Type B pancreatic cell (in vitro differentiated cells): ENCODE results near the gene TMPRSS5. TPM values are rescaled to one million over a fixed set of nuclear protein-coding genes. Genes with fewer than 3 reads are reported as not detected.

Experiments used
- DNase-seq: peaks from one replicate; pipeline ENCODE4 v3.0.0; 2021; ENCODE audit warnings: mixed read lengths; ENCODE audit not compliant: unreplicated experiment; ENCODE audit errors: extremely low spot score
- H3K27ac Mint-ChIP-seq: 2 replicates; pipeline ENCODE4 v1.8.0; 2021; ENCODE audit warnings: mild to moderate bottlenecking, mixed read lengths
- H3K27me3 Mint-ChIP-seq: 2 replicates; pipeline ENCODE4 v1.8.0; 2021; ENCODE audit warnings: mixed read lengths
- H3K36me3 Mint-ChIP-seq: 2 replicates; pipeline ENCODE4 v1.8.0; 2021; ENCODE audit warnings: mixed read lengths
- H3K4me1 Mint-ChIP-seq: one replicate; pipeline ENCODE4 v1.8.0; 2021; ENCODE audit warnings: mixed read lengths; ENCODE audit not compliant: unreplicated experiment
- H3K4me3 Mint-ChIP-seq: 2 replicates; pipeline ENCODE4 v1.8.0; 2021; ENCODE audit warnings: mild to moderate bottlenecking, mixed read lengths
- H3K9me3 Mint-ChIP-seq: 2 replicates; pipeline ENCODE4 v1.8.0; 2021; ENCODE audit warnings: mixed read lengths
- total RNA-seq: library from RNA; stranded (reverse); gene quantifications from 2 replicates; pipeline ENCODE4 v1.2.1, GENCODE V29; 2021; ENCODE audit warnings: low replicate concordance
- TF ChIP-seq, protein P1 (sequence below): fragments of 200-600 bp; sonication (generic); conservative IDR thresholded peaks from 2 replicates; pipeline ENCODE4 v1.5.0; 2021; ENCODE audit warnings: antibody characterized with exemption, mild to moderate bottlenecking

Gene TMPRSS5
- total RNA-seq, 1 donor from 2014 or later = 2.6 TPM

DNA sequence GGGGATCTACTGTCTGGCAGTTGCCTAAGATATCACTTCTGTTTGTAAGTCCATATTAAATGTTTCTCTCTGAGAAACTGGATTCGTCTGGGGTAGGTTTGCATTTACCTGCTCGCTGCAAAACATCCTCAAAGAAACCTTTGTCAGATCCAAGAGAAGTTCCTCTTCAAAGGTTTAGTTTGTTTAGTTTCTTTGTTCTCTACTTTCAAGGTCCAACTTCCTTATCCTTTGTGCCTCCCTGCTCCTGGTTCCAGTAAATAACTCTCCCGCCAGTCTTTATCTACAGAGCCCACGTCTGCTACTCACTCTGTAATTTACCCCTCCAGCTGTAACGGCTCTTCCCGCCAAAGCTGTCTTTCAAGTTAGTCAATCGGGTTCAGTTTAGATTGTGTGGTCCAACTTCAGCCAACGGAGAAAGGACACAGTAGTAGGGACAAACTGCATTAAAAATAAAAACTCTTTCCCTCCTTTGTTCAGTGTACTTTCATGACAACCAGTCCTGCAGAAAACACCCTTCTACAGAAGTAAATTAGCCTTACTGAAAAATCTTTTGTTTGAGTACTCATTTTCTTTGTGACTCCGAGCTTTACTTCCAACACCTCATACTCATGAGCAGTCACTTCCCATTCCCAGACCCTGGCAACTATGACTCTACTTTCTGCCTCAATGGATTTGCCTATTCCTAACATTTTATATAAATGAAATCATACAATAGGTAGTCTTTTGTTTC, 41.0 kb downstream of the TMPRSS5 start:
- no peak overlapping the region for H3K4me3 Mint-ChIP-seq
- TF ChIP-seq, protein P1, sequence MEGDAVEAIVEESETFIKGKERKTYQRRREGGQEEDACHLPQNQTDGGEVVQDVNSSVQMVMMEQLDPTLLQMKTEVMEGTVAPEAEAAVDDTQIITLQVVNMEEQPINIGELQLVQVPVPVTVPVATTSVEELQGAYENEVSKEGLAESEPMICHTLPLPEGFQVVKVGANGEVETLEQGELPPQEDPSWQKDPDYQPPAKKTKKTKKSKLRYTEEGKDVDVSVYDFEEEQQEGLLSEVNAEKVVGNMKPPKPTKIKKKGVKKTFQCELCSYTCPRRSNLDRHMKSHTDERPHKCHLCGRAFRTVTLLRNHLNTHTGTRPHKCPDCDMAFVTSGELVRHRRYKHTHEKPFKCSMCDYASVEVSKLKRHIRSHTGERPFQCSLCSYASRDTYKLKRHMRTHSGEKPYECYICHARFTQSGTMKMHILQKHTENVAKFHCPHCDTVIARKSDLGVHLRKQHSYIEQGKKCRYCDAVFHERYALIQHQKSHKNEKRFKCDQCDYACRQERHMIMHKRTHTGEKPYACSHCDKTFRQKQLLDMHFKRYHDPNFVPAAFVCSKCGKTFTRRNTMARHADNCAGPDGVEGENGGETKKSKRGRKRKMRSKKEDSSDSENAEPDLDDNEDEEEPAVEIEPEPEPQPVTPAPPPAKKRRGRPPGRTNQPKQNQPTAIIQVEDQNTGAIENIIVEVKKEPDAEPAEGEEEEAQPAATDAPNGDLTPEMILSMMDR = no peak
- H3K27me3 Mint-ChIP-seq = no peaks in the 10 kb centered on the region
- H3K4me1 Mint-ChIP-seq = peaks cover 12% of the 10 kb centered on the region
- H3K36me3 Mint-ChIP-seq = no peaks in the 10 kb centered on the region
- no peak for DNase-seq
- H3K9me3 Mint-ChIP-seq = no peaks in the 10 kb centered on the region
- H3K27ac Mint-ChIP-seq = no peak overlapping the region

GRCh38 chr11:113664069-113664980, 41.8 kb downstream of the TMPRSS5 start:
- TF ChIP-seq, protein P1 = no peak
- H3K4me3 Mint-ChIP-seq = no peak overlapping the region
- DNase-seq = no peak
- peaks cover 12% of the 10 kb centered on the region for H3K4me1 Mint-ChIP-seq
- no peaks in the 10 kb centered on the region for H3K36me3 Mint-ChIP-seq
- no peak overlapping the region for H3K27ac Mint-ChIP-seq
- no peaks in the 10 kb centered on the region for H3K27me3 Mint-ChIP-seq
- no peaks in the 10 kb centered on the region for H3K9me3 Mint-ChIP-seq

GRCh38 chr11:113663567-113663966, 42.5 kb downstream of the TMPRSS5 start:
- no peaks in the 10 kb centered on the region for H3K27me3 Mint-ChIP-seq
- TF ChIP-seq, protein P1 = no peak
- peaks cover 12% of the 10 kb centered on the region for H3K4me1 Mint-ChIP-seq
- no peak for DNase-seq
- H3K4me3 Mint-ChIP-seq = no peak overlapping the region
- H3K36me3 Mint-ChIP-seq = no peaks in the 10 kb centered on the region
- no peak overlapping the region for H3K27ac Mint-ChIP-seq
- no peaks in the 10 kb centered on the region for H3K9me3 Mint-ChIP-seq

DNA sequence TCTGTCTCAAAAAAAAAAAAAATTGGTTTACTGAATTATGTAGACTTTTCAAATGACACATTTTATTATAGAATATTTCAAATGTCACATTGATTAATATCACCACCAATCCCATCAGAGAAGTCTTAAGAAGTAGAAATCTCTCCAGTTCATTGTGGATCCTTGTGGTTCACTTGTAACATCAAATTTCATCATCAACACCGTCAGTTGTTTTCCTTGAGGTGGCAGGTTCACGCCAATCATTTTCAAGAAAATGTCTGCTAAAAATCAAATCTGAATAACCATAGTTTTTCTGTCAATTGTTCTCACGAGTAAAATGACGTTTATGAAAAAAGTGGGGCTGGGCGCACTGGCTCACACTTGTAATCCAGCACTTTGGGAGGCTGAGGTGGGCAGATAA, 50.3 kb downstream of the TMPRSS5 start:
- DNase-seq = no peak
- H3K4me3 Mint-ChIP-seq = no peak overlapping the region
- H3K36me3 Mint-ChIP-seq = no peaks in the 10 kb centered on the region
- peaks cover 11% of the 10 kb centered on the region for H3K27me3 Mint-ChIP-seq
- TF ChIP-seq, protein P1 = no peak
- H3K9me3 Mint-ChIP-seq = no peaks in the 10 kb centered on the region
- H3K4me1 Mint-ChIP-seq = no peaks in the 10 kb centered on the region
- no peak overlapping the region for H3K27ac Mint-ChIP-seq

DNA sequence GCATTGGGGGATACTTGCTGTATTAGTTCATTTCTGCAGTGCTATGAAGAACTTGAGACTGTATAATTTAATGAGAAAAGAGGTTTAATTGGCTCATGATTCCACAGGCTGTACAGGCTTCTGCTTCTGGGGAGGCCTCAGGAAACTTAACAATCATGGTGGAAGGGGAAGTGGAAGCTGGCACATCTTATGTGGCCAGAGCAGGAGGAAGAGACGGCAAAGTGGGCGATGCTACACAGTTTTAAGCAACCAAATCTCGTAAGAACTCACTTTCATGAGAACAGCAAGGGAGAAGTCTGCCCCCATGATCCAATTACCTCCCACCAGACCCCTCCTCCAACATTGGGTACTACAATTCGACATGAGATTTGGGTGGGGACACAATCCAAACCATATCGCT, 55.1 kb downstream of the TMPRSS5 start:
- Mint-ChIP-seq H3K36me3 (no peaks in the 10 kb centered on the region), H3K27me3 (peaks cover 13% of the 10 kb centered on the region), H3K4me1 (no peaks in the 10 kb centered on the region), H3K27ac (no peak overlapping the region), H3K4me3 (no peak overlapping the region), H3K9me3 (peaks cover 5% of the 10 kb centered on the region)
- DNase-seq = no peak
- TF ChIP-seq, protein P1 = no peak
